GM12878 (cell line): ENCODE measurements around the gene SLC35E2B. TPM values are rescaled to one million over a fixed set of nuclear protein-coding genes. Genes with fewer than 3 reads are reported as not detected.
A peak's percentile ranks its signal among the peaks of the same experiment; 100 is the strongest.

Source experiments
- BHLHE40 ChIP-seq, 2 experiments: fragments of 450-650 bp in 1 of 2; IDR thresholded peaks; 2 replicates each; pipeline ENCODE4 v1.6.1; 2011 to 2017; ENCODE audit warnings: low read depth in 2 of 2, borderline replicate concordance in 1 of 2, improper control_type of control experiment in 1 of 2, low read length in 1 of 2, mild to moderate bottlenecking in 1 of 2
- CREM ChIP-seq: IDR thresholded peaks from 2 replicates; pipeline ENCODE4 v1.6.1; 2014; ENCODE audit warnings: antibody characterized with exemption, low read depth
- EP300 ChIP-seq, 2 experiments: fragments of 150-350 bp in 1 of 2; IDR thresholded peaks; 2 replicates each; pipeline ENCODE4 v1.6.1; 2011 to 2012; ENCODE audit warnings: low read depth in 2 of 2, low read length in 2 of 2, borderline replicate concordance in 1 of 2, improper control_type of control experiment in 1 of 2, inconsistent platforms in 1 of 2; ENCODE audit not compliant: control insufficient read depth in 1 of 2
- JUND ChIP-seq: IDR thresholded peaks from 2 replicates; pipeline ENCODE4 v1.6.1; 2012; ENCODE audit warnings: low read depth, mild to moderate bottlenecking, low read length, improper control_type of control experiment, moderate library complexity
- KAT2A ChIP-seq: conservative IDR thresholded peaks from 2 replicates; pipeline ENCODE4 v1.6.1; 2011; ENCODE audit warnings: low read depth, low read length; ENCODE audit not compliant: control insufficient read depth
- NR2F1 ChIP-seq: fragments of 450-650 bp; conservative IDR thresholded peaks from 2 replicates; pipeline ENCODE4 v1.6.1; 2017; ENCODE audit warnings: mild to moderate bottlenecking
- SIN3A ChIP-seq: IDR thresholded peaks from 2 replicates; pipeline ENCODE4 v1.6.1; 2012; ENCODE audit warnings: low read depth, low read length, improper control_type of control experiment
- SP1 ChIP-seq: IDR thresholded peaks from one replicate; pipeline ENCODE4 v1.6.1; 2011; ENCODE audit warnings: low read depth, low read length
- SUZ12 ChIP-seq: fragments of 200-600 bp; sonication (generic); IDR thresholded peaks from one replicate; pipeline ENCODE4 v1.6.1; 2018; ENCODE audit warnings: antibody characterized with exemption, mild to moderate bottlenecking; ENCODE audit not compliant: unreplicated experiment
- ZBED1 ChIP-seq: IDR thresholded peaks from 2 replicates; pipeline ENCODE4 v1.6.1; 2016; ENCODE audit warnings: borderline replicate concordance
- ZNF207 ChIP-seq: fragments of 450-650 bp; IDR thresholded peaks from 2 replicates; pipeline ENCODE4 v1.6.1; 2014; ENCODE audit warnings: antibody characterized with exemption, mild to moderate bottlenecking, borderline replicate concordance
- ZNF217 ChIP-seq: fragments of 450-650 bp; IDR thresholded peaks from 2 replicates; pipeline ENCODE4 v1.6.1; 2017; ENCODE audit warnings: antibody characterized with exemption, mild to moderate bottlenecking
- polyA plus RNA-seq, 11 experiments: library from polyadenylated mRNA; depleted of rRNA in 4 of 11; unstranded in 6 of 11; stranded (reverse) in 5 of 11; fragments of >200 nt; fragmentation: Nextera tagmentation in 4 of 11; fragmentation: Illumina TruSeq in 1 of 11; extraction: Ambion mirVana in 4 of 11; extraction: Trizol in 1 of 11; gene quantifications; 1 replicate in 1 of 11; 2 replicates in 10 of 11; pipeline versions ENCODE4 v1.2.1 to v1.2.3, GENCODE V29; 2011 to 2016; ENCODE audit warnings: inconsistent platforms in 2 of 11, missing spikeins in 2 of 11, low read depth in 1 of 11
- total RNA-seq, 4 experiments: library from RNA; depleted of rRNA in 3 of 4; stranded (reverse); fragments of >200 nt in 3 of 4; fragmentation: Illumina TruSeq in 1 of 4; extraction: Trizol in 1 of 4; gene quantifications; 2 replicates each; pipeline versions ENCODE4 v1.2.1 to v1.2.3, GENCODE V29; 2013 to 2021
- TF ChIP-seq, protein P1 (sequence below), 3 experiments: IDR thresholded peaks in 2 of 3; conservative IDR thresholded peaks in 1 of 3; 2 replicates each; pipeline ENCODE4 v1.5.1; 2011; ENCODE audit warnings: low read depth in 3 of 3, low read length in 3 of 3, mild to moderate bottlenecking in 3 of 3, control low read depth in 2 of 3, moderate library complexity in 2 of 3, inconsistent platforms in 1 of 3, mixed read lengths in 1 of 3; ENCODE audit not compliant: control insufficient read depth in 2 of 3, insufficient read depth in 1 of 3; ENCODE audit errors: extremely low read depth in 1 of 3
- TF ChIP-seq, protein P2 (sequence below): fragments of 450-650 bp; formaldehyde crosslinking; IDR thresholded peaks from 2 replicates; pipeline ENCODE4 v1.4.0; 2020; ENCODE audit warnings: mild to moderate bottlenecking, moderate library complexity
- TF ChIP-seq, protein P3 (sequence below): IDR thresholded peaks from 2 replicates; pipeline ENCODE4 v1.6.1; 2011; ENCODE audit warnings: borderline replicate concordance, low read depth, mild to moderate bottlenecking, moderate library complexity, mixed read lengths, low read length; ENCODE audit not compliant: insufficient read depth; ENCODE audit errors: extremely low read length
- TF ChIP-seq, protein P4 (sequence below): IDR thresholded peaks from 2 replicates; pipeline ENCODE4 v1.6.1; 2012; ENCODE audit warnings: mild to moderate bottlenecking, low read depth, low read length

Gene SLC35E2B
- total and polyA plus RNA-seq, 10 of the 15 experiments (the other 5 are each of a cell fraction or from before 2014, with no cell fraction given) = 2.6 to 36.7 (median 18.6) TPM

DNA sequence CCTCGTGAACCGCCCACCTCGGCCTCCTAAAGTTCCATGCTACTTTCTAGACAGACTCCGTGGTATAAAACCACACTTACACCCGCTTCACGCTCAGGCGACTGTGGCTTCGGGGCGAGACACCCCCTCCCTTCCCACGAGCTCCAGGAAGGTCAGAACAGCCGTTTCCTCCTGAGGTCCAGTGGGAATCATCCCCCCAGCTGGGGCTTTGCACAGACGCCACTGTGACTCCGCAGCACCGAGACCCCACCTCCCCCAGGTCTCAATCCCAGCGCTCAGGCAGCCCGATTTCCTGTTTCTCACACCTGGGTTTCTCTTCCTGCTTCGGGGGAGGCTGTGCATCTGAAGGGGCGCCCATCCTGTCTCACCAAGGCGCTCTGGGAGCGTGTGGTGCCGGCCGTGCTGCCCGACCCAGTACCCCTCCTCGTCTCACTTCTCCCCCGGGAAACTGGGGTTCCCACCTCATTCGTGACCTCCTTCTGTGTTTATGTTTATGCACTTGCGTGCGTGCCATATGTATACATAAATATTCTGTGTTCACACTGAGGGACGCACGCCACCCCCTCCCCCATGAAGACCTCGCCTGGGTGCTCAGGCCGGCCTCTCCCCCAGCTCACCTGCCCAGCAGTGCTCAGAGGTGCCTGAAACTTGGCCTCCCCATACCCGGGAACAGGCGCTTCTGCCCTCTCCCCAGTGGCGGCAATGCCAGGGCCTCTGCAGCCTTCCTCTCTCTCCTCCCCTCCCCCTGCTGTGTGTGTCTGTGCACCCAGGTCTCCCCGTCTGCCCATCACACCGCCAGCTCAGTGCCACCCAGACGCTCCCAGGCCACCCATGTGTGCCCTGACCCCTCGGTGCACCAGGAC is 14.6 kb downstream of the SLC35E2B start (continued):
- TF ChIP-seq, protein P1, sequence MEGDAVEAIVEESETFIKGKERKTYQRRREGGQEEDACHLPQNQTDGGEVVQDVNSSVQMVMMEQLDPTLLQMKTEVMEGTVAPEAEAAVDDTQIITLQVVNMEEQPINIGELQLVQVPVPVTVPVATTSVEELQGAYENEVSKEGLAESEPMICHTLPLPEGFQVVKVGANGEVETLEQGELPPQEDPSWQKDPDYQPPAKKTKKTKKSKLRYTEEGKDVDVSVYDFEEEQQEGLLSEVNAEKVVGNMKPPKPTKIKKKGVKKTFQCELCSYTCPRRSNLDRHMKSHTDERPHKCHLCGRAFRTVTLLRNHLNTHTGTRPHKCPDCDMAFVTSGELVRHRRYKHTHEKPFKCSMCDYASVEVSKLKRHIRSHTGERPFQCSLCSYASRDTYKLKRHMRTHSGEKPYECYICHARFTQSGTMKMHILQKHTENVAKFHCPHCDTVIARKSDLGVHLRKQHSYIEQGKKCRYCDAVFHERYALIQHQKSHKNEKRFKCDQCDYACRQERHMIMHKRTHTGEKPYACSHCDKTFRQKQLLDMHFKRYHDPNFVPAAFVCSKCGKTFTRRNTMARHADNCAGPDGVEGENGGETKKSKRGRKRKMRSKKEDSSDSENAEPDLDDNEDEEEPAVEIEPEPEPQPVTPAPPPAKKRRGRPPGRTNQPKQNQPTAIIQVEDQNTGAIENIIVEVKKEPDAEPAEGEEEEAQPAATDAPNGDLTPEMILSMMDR (IDR thresholded peaks at IDR 0.05 in 2 of 3, conservative IDR thresholded peaks at IDR 0.05 in 1 of 3; ENCODE audit: control insufficient read depth in 2 of 3, extremely low read depth in 1 of 3, insufficient read depth in 1 of 3, low read depth in 3 of 3, low read length in 3 of 3) = no peak
- TF ChIP-seq ZBED1 (peak; percentile 55; the same call in 1 of the 2 replicates), SUZ12 (no peak), ZNF217 (peak; percentile 71; the same call in 1 of the 2 replicates), SP1 (peak; percentile 64), JUND (no peak), SIN3A (0 out of 2 replicates have a peak, but pooled peaks have one; percentile 39), ZNF207 (no peak), NR2F1 (peak; percentile 82; the same call in 1 of the 2 replicates), CREM (peak; percentile 47; the same call in 1 of the 2 replicates), BHLHE40 (IDR thresholded peaks at IDR 0.05; ENCODE audit: borderline replicate concordance in 1 of 2, low read depth in 2 of 2, low read length in 1 of 2) (peak; percentile 63 to 74), KAT2A (no peak), EP300 (IDR thresholded peaks at IDR 0.05; ENCODE audit: borderline replicate concordance in 1 of 2, control insufficient read depth in 1 of 2, low read depth in 2 of 2, low read length in 2 of 2) (peak; percentile 52 to 70; a peak in 2 of 4 replicates)
- TF ChIP-seq, protein P2, sequence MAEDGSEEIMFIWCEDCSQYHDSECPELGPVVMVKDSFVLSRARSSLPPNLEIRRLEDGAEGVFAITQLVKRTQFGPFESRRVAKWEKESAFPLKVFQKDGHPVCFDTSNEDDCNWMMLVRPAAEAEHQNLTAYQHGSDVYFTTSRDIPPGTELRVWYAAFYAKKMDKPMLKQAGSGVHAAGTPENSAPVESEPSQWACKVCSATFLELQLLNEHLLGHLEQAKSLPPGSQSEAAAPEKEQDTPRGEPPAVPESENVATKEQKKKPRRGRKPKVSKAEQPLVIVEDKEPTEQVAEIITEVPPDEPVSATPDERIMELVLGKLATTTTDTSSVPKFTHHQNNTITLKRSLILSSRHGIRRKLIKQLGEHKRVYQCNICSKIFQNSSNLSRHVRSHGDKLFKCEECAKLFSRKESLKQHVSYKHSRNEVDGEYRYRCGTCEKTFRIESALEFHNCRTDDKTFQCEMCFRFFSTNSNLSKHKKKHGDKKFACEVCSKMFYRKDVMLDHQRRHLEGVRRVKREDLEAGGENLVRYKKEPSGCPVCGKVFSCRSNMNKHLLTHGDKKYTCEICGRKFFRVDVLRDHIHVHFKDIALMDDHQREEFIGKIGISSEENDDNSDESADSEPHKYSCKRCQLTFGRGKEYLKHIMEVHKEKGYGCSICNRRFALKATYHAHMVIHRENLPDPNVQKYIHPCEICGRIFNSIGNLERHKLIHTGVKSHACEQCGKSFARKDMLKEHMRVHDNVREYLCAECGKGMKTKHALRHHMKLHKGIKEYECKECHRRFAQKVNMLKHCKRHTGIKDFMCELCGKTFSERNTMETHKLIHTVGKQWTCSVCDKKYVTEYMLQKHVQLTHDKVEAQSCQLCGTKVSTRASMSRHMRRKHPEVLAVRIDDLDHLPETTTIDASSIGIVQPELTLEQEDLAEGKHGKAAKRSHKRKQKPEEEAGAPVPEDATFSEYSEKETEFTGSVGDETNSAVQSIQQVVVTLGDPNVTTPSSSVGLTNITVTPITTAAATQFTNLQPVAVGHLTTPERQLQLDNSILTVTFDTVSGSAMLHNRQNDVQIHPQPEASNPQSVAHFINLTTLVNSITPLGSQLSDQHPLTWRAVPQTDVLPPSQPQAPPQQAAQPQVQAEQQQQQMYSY (CRISPR knock-in tag) = no peak
- TF ChIP-seq, protein P3, sequence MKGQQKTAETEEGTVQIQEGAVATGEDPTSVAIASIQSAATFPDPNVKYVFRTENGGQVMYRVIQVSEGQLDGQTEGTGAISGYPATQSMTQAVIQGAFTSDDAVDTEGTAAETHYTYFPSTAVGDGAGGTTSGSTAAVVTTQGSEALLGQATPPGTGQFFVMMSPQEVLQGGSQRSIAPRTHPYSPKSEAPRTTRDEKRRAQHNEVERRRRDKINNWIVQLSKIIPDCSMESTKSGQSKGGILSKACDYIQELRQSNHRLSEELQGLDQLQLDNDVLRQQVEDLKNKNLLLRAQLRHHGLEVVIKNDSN = no peak
- TF ChIP-seq, protein P4, sequence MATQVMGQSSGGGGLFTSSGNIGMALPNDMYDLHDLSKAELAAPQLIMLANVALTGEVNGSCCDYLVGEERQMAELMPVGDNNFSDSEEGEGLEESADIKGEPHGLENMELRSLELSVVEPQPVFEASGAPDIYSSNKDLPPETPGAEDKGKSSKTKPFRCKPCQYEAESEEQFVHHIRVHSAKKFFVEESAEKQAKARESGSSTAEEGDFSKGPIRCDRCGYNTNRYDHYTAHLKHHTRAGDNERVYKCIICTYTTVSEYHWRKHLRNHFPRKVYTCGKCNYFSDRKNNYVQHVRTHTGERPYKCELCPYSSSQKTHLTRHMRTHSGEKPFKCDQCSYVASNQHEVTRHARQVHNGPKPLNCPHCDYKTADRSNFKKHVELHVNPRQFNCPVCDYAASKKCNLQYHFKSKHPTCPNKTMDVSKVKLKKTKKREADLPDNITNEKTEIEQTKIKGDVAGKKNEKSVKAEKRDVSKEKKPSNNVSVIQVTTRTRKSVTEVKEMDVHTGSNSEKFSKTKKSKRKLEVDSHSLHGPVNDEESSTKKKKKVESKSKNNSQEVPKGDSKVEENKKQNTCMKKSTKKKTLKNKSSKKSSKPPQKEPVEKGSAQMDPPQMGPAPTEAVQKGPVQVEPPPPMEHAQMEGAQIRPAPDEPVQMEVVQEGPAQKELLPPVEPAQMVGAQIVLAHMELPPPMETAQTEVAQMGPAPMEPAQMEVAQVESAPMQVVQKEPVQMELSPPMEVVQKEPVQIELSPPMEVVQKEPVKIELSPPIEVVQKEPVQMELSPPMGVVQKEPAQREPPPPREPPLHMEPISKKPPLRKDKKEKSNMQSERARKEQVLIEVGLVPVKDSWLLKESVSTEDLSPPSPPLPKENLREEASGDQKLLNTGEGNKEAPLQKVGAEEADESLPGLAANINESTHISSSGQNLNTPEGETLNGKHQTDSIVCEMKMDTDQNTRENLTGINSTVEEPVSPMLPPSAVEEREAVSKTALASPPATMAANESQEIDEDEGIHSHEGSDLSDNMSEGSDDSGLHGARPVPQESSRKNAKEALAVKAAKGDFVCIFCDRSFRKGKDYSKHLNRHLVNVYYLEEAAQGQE = no peak
